Measurements from ENCODE around the gene STAT3. TPM values are rescaled to one million over a fixed set of nuclear protein-coding genes. Genes with fewer than 3 reads are reported as not detected.

The STAT3 gene
- total RNA-seq, 1 donor from 2014 or later, result 191 TPM

GRCh38 chr17:42294469-42295398 is 93.5 kb downstream of the STAT3 start:
- ATAC-seq, result no peak

- ATAC-seq, result no peak
Measured at GRCh38 chr17:42291129-42291528, 97.1 kb downstream of the STAT3 start.

GRCh38 chr17:42290577-42290976 is 97.7 kb downstream of the STAT3 start:
- ATAC-seq, result no peak

- ATAC-seq, result no peak
Measured at GRCh38 chr17:42289611-42290181, 98.5 kb downstream of the STAT3 start.

GRCh38 chr17:42288803-42289610 is 99.2 kb downstream of the STAT3 start:
- ATAC-seq, result peak; percentile 17

- ATAC-seq, result peak; percentile 87
Measured at GRCh38 chr17:42287977-42288802, 100.1 kb downstream of the STAT3 start, which contains the start of gene STAT5A. Gene STAT5A, plus strand, starts transcription at chr17:42288498. Its CDS starts 914 bp downstream, at chr17:42289412.

- peak; percentile 21 for ATAC-seq
Measured at GRCh38 chr17:42287305-42287976, 100.8 kb downstream of the STAT3 start.

GRCh38 chr17:42286411-42287221 is 101.6 kb downstream of the STAT3 start:
- peak; percentile 43 for ATAC-seq

- no peak for ATAC-seq
Measured at GRCh38 chr17:42285346-42286050, 102.7 kb downstream of the STAT3 start.

- no peak for ATAC-seq
Measured at GRCh38 chr17:42284566-42284965, 103.7 kb downstream of the STAT3 start.

GRCh38 chr17:42284024-42284369 is 104.2 kb downstream of the STAT3 start:
- no peak for ATAC-seq

GRCh38 chr17:42283241-42284023 is 104.8 kb downstream of the STAT3 start:
- no peak for ATAC-seq

GRCh38 chr17:42282478-42283080 is 105.7 kb downstream of the STAT3 start:
- ATAC-seq, result no peak

GRCh38 chr17:42281571-42282096 is 106.6 kb downstream of the STAT3 start:
- ATAC-seq, result no peak

GRCh38 chr17:42279776-42280630 is 108.2 kb downstream of the STAT3 start:
- ATAC-seq, result no peak

GRCh38 chr17:42277342-42277712 is 110.9 kb downstream of the STAT3 start:
- peak; percentile 5 for ATAC-seq

- ATAC-seq, result peak; percentile 22
Measured at GRCh38 chr17:42276609-42277341, 111.5 kb downstream of the STAT3 start.

Measured in esophagus mucosa (tissue), 1 donor.